Embryonic facial prominence (tissue), 1 donor: Measurements from ENCODE around the gene DNAI1.
A peak's percentile ranks its signal among the peaks of the same experiment; 100 is the strongest.
"Not testable (repeated sequence)": the region's sequence is repeated elsewhere in the genome, so short reads cannot be mapped to it uniquely, and the experiment has no call there.

Source experiments
- DNase-seq: peaks from one replicate; pipeline ENCODE4 v3.0.0-alpha.2; 2016; ENCODE audit errors: extremely low spot score

The DNAI1 gene

GRCh38 chr9:34512131-34513078 is 53.8 kb downstream of the DNAI1 start:
- DNase-seq: no peak

- no peak for DNase-seq
Observed at GRCh38 chr9:34513567-34514214, 55.1 kb downstream of the DNAI1 start.

- DNase-seq: no peak
Observed at GRCh38 chr9:34514401-34514800, 55.8 kb downstream of the DNAI1 start.

GRCh38 chr9:34514816-34515215 is 56.2 kb downstream of the DNAI1 start:
- DNase-seq: no peak

- no peak for DNase-seq
Observed at GRCh38 chr9:34515959-34516358, 57.4 kb downstream of the DNAI1 start.

- no peak for DNase-seq
Observed at GRCh38 chr9:34517185-34517584, 58.6 kb downstream of the DNAI1 start.

- no peak for DNase-seq
Observed at GRCh38 chr9:34518110-34518616, 59.6 kb downstream of the DNAI1 start.

GRCh38 chr9:34518896-34519295 is 60.3 kb downstream of the DNAI1 start:
- no peak for DNase-seq

GRCh38 chr9:34519321-34520020 is 60.9 kb downstream of the DNAI1 start:
- DNase-seq: no peak

- no peak for DNase-seq
Observed at GRCh38 chr9:34520096-34520495, 61.5 kb downstream of the DNAI1 start.

GRCh38 chr9:34520505-34521385 is 62.1 kb downstream of the DNAI1 start:
- DNase-seq: no peak

GRCh38 chr9:34521406-34522045 is 62.9 kb downstream of the DNAI1 start:
- DNase-seq: no peak

- no peak for DNase-seq
Observed at GRCh38 chr9:34522091-34522887, 63.7 kb downstream of the DNAI1 start.

- peak; percentile 51 for DNase-seq
Observed at GRCh38 chr9:34522971-34523797, 64.6 kb downstream of the DNAI1 start, which contains the start of gene ENHO. Gene ENHO (minus strand): TSS chr9:34522990. CDS start chr9:34521695, 1,295 bp downstream.

GRCh38 chr9:34524349-34524748 is 65.7 kb downstream of the DNAI1 start:
- no peak for DNase-seq

GRCh38 chr9:34526026-34526425 is 67.4 kb downstream of the DNAI1 start:
- DNase-seq: no peak

GRCh38 chr9:34532041-34532440 is 73.4 kb downstream of the DNAI1 start:
- DNase-seq: not testable (repeated sequence)

- no peak for DNase-seq
Observed at GRCh38 chr9:34536685-34537084, 78.1 kb downstream of the DNAI1 start.

- DNase-seq: no peak
Observed at GRCh38 chr9:34540827-34541226, 82.2 kb downstream of the DNAI1 start.
